HFF-Myc (cell line): ENCODE results near the gene MYCBP2.
"Not testable (repeated sequence)": the region's sequence is repeated elsewhere in the genome, so short reads cannot be mapped to it uniquely, and the experiment has no call there.

ENCODE experiments used
- DNase-seq: peaks from one replicate; pipeline ENCODE4 v3.0.0-alpha.2; 2011; ENCODE audit warnings: low read depth; ENCODE audit errors: extremely low read depth
- H3K4me3 ChIP-seq: replicated peaks from 2 replicates; pipeline ENCODE4 v1.5.1; 2011; ENCODE audit warnings: low read depth, mild to moderate bottlenecking, control low read depth, low read length
- CTCF ChIP-seq: IDR thresholded peaks from 2 replicates; pipeline ENCODE4 v1.5.1; 2012; ENCODE audit warnings: mild to moderate bottlenecking, low read depth, low read length, control low read depth; ENCODE audit errors: missing control alignments

Gene MYCBP2

GRCh38 chr13:77285098-77285497, 41.8 kb downstream of the MYCBP2 start:
- H3K4me3 ChIP-seq, result no peak overlapping the region
- no peak for TF ChIP-seq CTCF
- DNase-seq, result no peak

- no peak for TF ChIP-seq CTCF
- H3K4me3 ChIP-seq, result no peak overlapping the region
- DNase-seq, result no peak
Observed at GRCh38 chr13:77274126-77274525, 52.8 kb downstream of the MYCBP2 start.

- no peak overlapping the region for H3K4me3 ChIP-seq
- no peak for TF ChIP-seq CTCF
- no peak for DNase-seq
Observed at GRCh38 chr13:77269141-77269540, 57.8 kb downstream of the MYCBP2 start.

- no peak for DNase-seq
- no peak for TF ChIP-seq CTCF
- no peak overlapping the region for H3K4me3 ChIP-seq
Observed at GRCh38 chr13:77267362-77267761, 59.5 kb downstream of the MYCBP2 start.

- no peak for TF ChIP-seq CTCF
- DNase-seq, result no peak
- H3K4me3 ChIP-seq, result no peak overlapping the region
Observed at GRCh38 chr13:77265336-77265735, 61.6 kb downstream of the MYCBP2 start.

GRCh38 chr13:77262198-77262597, 64.7 kb downstream of the MYCBP2 start:
- no peak overlapping the region for H3K4me3 ChIP-seq
- DNase-seq, result no peak
- no peak for TF ChIP-seq CTCF

- no peak overlapping the region for H3K4me3 ChIP-seq
- TF ChIP-seq CTCF, result no peak
- no peak for DNase-seq
Observed at GRCh38 chr13:77250975-77251374, 75.9 kb downstream of the MYCBP2 start.

GRCh38 chr13:77245224-77245623, 81.7 kb downstream of the MYCBP2 start:
- DNase-seq, H3K4me3 ChIP-seq: not testable (repeated sequence)
